Ovary (tissue), 3 donors: ENCODE results near the gene DGKG.

Source experiments
- CTCF ChIP-seq, 3 donors: fragments of 450-650 bp in 2 of 3; fragments of 200-600 bp in 1 of 3; IDR thresholded peaks; one replicate each; pipeline versions ENCODE4 v1.5.1 to v1.8.0; 2016 to 2022; ENCODE audit warnings: antibody characterized with exemption in 3 of 3, mild to moderate bottlenecking in 1 of 3
- EP300 ChIP-seq: sonication (generic); formaldehyde crosslinking; IDR thresholded peaks from one replicate; pipeline ENCODE4 v1.6.1; 2017; ENCODE audit warnings: antibody characterized with exemption
- POLR2A ChIP-seq: fragments of 450-650 bp; IDR thresholded peaks from one replicate; pipeline ENCODE4 v1.6.1; 2017; ENCODE audit warnings: antibody characterized with exemption, mild to moderate bottlenecking, moderate library complexity
- donor health status: DM: no; HTN: no; CAD: no.

GRCh38 chr3:186185194-186185787 lies 176.7 kb downstream of the DGKG start:
- TF ChIP-seq CTCF (IDR thresholded peaks at IDR 0.05) (no peak), POLR2A (no peak), EP300 (no peak)
